Activated CD4-positive, alpha-beta T cell treated with anti-CD3 and anti-CD28 coated beads for 48 hours (primary cell): Measurements from ENCODE around the gene ANXA10.
"Not testable (repeated sequence)": the region's sequence is repeated elsewhere in the genome, so short reads cannot be mapped to it uniquely, and the experiment has no call there.

ENCODE experiments used
- DNase-seq: peaks from one replicate; pipeline ENCODE4 v3.0.0-alpha.2; 2020

The ANXA10 gene

GRCh38 chr4:168119890-168120289 lies 27.6 kb downstream of the ANXA10 start:
- no peak for DNase-seq

- no peak for DNase-seq
Observed at GRCh38 chr4:168120811-168121210, 28.5 kb downstream of the ANXA10 start.

GRCh38 chr4:168124008-168124641 lies 31.8 kb downstream of the ANXA10 start:
- DNase-seq, result no peak

- no peak for DNase-seq
Observed at GRCh38 chr4:168126952-168127351, 34.6 kb downstream of the ANXA10 start.

- DNase-seq, result no peak
Observed at GRCh38 chr4:168128601-168129000, 36.3 kb downstream of the ANXA10 start.

- DNase-seq, result no peak
Observed at GRCh38 chr4:168129046-168129772, 36.9 kb downstream of the ANXA10 start.

- DNase-seq, result no peak
Observed at GRCh38 chr4:168129802-168130201, 37.5 kb downstream of the ANXA10 start.

- no peak for DNase-seq
Observed at GRCh38 chr4:168131196-168131595, 38.9 kb downstream of the ANXA10 start.

GRCh38 chr4:168134651-168135050 lies 42.3 kb downstream of the ANXA10 start:
- DNase-seq, result no peak

GRCh38 chr4:168135860-168136259 lies 43.5 kb downstream of the ANXA10 start:
- not testable (repeated sequence) for DNase-seq

GRCh38 chr4:168137695-168138094 lies 45.4 kb downstream of the ANXA10 start:
- not testable (repeated sequence) for DNase-seq

GRCh38 chr4:168138143-168138542 lies 45.8 kb downstream of the ANXA10 start:
- DNase-seq, result no peak

GRCh38 chr4:168139336-168139735 lies 47.0 kb downstream of the ANXA10 start:
- no peak for DNase-seq

- no peak for DNase-seq
Observed at GRCh38 chr4:168141733-168142132, 49.4 kb downstream of the ANXA10 start.

GRCh38 chr4:168143601-168144000 lies 51.3 kb downstream of the ANXA10 start:
- no peak for DNase-seq

- DNase-seq, result no peak
Observed at GRCh38 chr4:168150420-168151050, 58.2 kb downstream of the ANXA10 start.

GRCh38 chr4:168151327-168151726 lies 59.0 kb downstream of the ANXA10 start:
- no peak for DNase-seq

GRCh38 chr4:168152837-168153500 lies 60.6 kb downstream of the ANXA10 start:
- DNase-seq, result no peak

- DNase-seq, result peak; percentile 69
Observed at GRCh38 chr4:168153596-168154440, 61.5 kb downstream of the ANXA10 start.

GRCh38 chr4:168154546-168155277 lies 62.4 kb downstream of the ANXA10 start:
- no peak for DNase-seq

GRCh38 chr4:168162604-168163003 lies 70.3 kb downstream of the ANXA10 start:
- DNase-seq, result no peak

GRCh38 chr4:168163106-168163505 lies 70.8 kb downstream of the ANXA10 start:
- no peak for DNase-seq
